H1 (cell line): ENCODE data around the gene ELMO3. TPM values are rescaled to one million over a fixed set of nuclear protein-coding genes. Genes with fewer than 3 reads are reported as not detected.

ENCODE experiments used
- CTCF ChIA-PET: fragments of 300-600 bp; sonication (Branson Sonifier 250); formaldehyde crosslinking; loops from one replicate; lab custom pipeline; 2021; ENCODE audit not compliant: partially characterized antibody; lab: Charles Lee
- POLR2A ChIA-PET: fragments of 300-600 bp; sonication (Branson Sonifier 250); formaldehyde crosslinking; loops from one replicate; lab custom pipeline; 2021; ENCODE audit warnings: inconsistent platforms; ENCODE audit not compliant: partially characterized antibody; lab: Charles Lee
- DNase-seq, 2 experiments: peaks; one replicate each; pipeline versions ENCODE4 v3.0.0 to v3.0.0-alpha.2; 2010 to 2022; ENCODE audit warnings: low spot score in 2 of 2, low read depth in 1 of 2, mixed read lengths in 1 of 2
- FAIRE-seq: peaks from 2 replicates; lab custom pipeline; 2011; peaks lifted over from hg19 to GRCh38; lab: Jason Lieb, UNC
- H2AFZ ChIP-seq: 2 replicates; pipeline ENCODE4 v1.8.1; 2012; ENCODE audit warnings: low read length, inconsistent platforms
- H2AK5ac ChIP-seq: 2 replicates; pipeline ENCODE4 v1.6.1; 2013; ENCODE audit warnings: low read depth, low read length
- H2BK120ac ChIP-seq: replicated peaks from 2 replicates; pipeline ENCODE3; 2013; ENCODE audit warnings: low read depth, low read length, inconsistent platforms
- H2BK12ac ChIP-seq: 2 replicates; pipeline ENCODE4 v1.6.1; 2013; ENCODE audit warnings: low read depth, low read length
- H2BK15ac ChIP-seq: 2 replicates; pipeline ENCODE4 v1.6.1; 2013; ENCODE audit warnings: low read length
- H2BK20ac ChIP-seq: 2 replicates; pipeline ENCODE4 v1.6.1; 2013; ENCODE audit warnings: low read length
- H2BK5ac ChIP-seq: 2 replicates; pipeline ENCODE4 v1.6.1; 2013; ENCODE audit warnings: low read depth, low read length
- H3K14ac ChIP-seq: 2 replicates; pipeline ENCODE4 v1.6.1; 2013; ENCODE audit warnings: inconsistent platforms; ENCODE audit not compliant: insufficient read length
- H3K18ac ChIP-seq: 2 replicates; pipeline ENCODE4 v1.6.1; 2013; ENCODE audit warnings: low read length; ENCODE audit errors: extremely low read depth
- H3K23ac ChIP-seq: 2 replicates; pipeline ENCODE4 v1.6.1; 2013; ENCODE audit warnings: inconsistent platforms; ENCODE audit not compliant: insufficient read length
- H3K23me2 ChIP-seq: 2 replicates; pipeline ENCODE4 v1.6.1; 2013; ENCODE audit warnings: low read depth, low read length
- H3K27ac ChIP-seq: 2 replicates; pipeline ENCODE4 v1.6.1; 2011; ENCODE audit warnings: low read depth, low read length, inconsistent platforms
- H3K27me3 ChIP-seq, 4 experiments: replicated peaks in 1 of 4; 1 replicate in 1 of 4; 2 replicates in 3 of 4; pipeline versions ENCODE4 v1.6.1 to v1.8.1; 2011 to 2013; ENCODE audit warnings: low read length in 3 of 4, mild to moderate bottlenecking in 3 of 4, inconsistent platforms in 2 of 4, mixed read lengths in 2 of 4, moderate library complexity in 1 of 4; ENCODE audit not compliant: control insufficient read depth in 3 of 4, insufficient read depth in 3 of 4; ENCODE audit errors: extremely low read depth in 1 of 4
- H3K36me3 ChIP-seq, 4 experiments: 2 replicates each; pipeline versions ENCODE4 v1.6.1 to v1.8.1; 2011 to 2013; ENCODE audit warnings: mild to moderate bottlenecking in 4 of 4, low read length in 3 of 4, moderate library complexity in 2 of 4, control low read depth in 1 of 4, inconsistent platforms in 1 of 4; ENCODE audit not compliant: insufficient read depth in 4 of 4, control insufficient read depth in 2 of 4
- H3K4ac ChIP-seq: replicated peaks from 2 replicates; pipeline ENCODE3; 2013; ENCODE audit warnings: low read length, low read depth, mixed read lengths, inconsistent platforms; ENCODE audit not compliant: insufficient read length
- H3K4me1 ChIP-seq, 4 experiments: replicated peaks in 1 of 4; 1 replicate in 1 of 4; 2 replicates in 3 of 4; pipeline versions ENCODE4 v1.6.1 to v1.8.1; 2011 to 2013; ENCODE audit warnings: low read length in 3 of 4, inconsistent platforms in 2 of 4, mixed read lengths in 1 of 4; ENCODE audit not compliant: insufficient read depth in 4 of 4, control insufficient read depth in 3 of 4
- H3K4me2 ChIP-seq, 2 experiments: 2 replicates each; pipeline versions ENCODE4 v1.6.1 to v1.8.1; 2011 to 2013; ENCODE audit warnings: low read depth in 2 of 2, low read length in 2 of 2, control low read depth in 1 of 2, inconsistent platforms in 1 of 2, mild to moderate bottlenecking in 1 of 2; ENCODE audit not compliant: insufficient read depth in 1 of 2
- H3K4me3 ChIP-seq, 4 experiments: fragments of 200-600, 300-600 bp in 1 of 4; sonication (generic), shearing (Covaris generic), sonication (Bioruptor Twin) in 1 of 4; 2 replicates each; pipeline versions ENCODE4 v1.5.1 to v1.8.1; 2011 to 2016; ENCODE audit warnings: low read length in 4 of 4, low read depth in 3 of 4, control low read depth in 2 of 4, inconsistent platforms in 2 of 4, mild to moderate bottlenecking in 2 of 4, mixed read lengths in 1 of 4, moderate library complexity in 1 of 4; ENCODE audit not compliant: insufficient read depth in 2 of 4; ENCODE audit errors: extremely low read depth in 1 of 4
- H3K56ac ChIP-seq: replicated peaks from 2 replicates; pipeline ENCODE3; 2013; ENCODE audit warnings: low read depth, mild to moderate bottlenecking, mixed read lengths, low read length, inconsistent platforms; ENCODE audit not compliant: insufficient read length
- H3K79me1 ChIP-seq: 2 replicates; pipeline ENCODE4 v1.6.1; 2013; ENCODE audit warnings: low read depth, low read length, control low read depth
- H3K79me2 ChIP-seq, 2 experiments: 2 replicates each; pipeline versions ENCODE4 v1.6.1 to v1.8.1; 2012 to 2013; ENCODE audit warnings: low read length in 2 of 2, mild to moderate bottlenecking in 2 of 2, inconsistent platforms in 1 of 2; ENCODE audit not compliant: insufficient read depth in 2 of 2, control insufficient read depth in 1 of 2
- H3K9ac ChIP-seq, 4 experiments: replicated peaks in 1 of 4; 1 replicate in 1 of 4; 2 replicates in 3 of 4; pipeline versions ENCODE4 v1.6.1 to v1.8.1; 2011 to 2013; ENCODE audit warnings: low read depth in 3 of 4, low read length in 3 of 4, control low read depth in 2 of 4, mild to moderate bottlenecking in 2 of 4, moderate library complexity in 2 of 4, inconsistent platforms in 1 of 4; ENCODE audit errors: extremely low read depth in 1 of 4
- H3K9me3 ChIP-seq, 2 experiments: 2 replicates each; pipeline versions ENCODE4 v1.6.1 to v1.8.1; 2012 to 2013; ENCODE audit warnings: mild to moderate bottlenecking in 2 of 2, moderate library complexity in 2 of 2, control low read depth in 1 of 2, inconsistent platforms in 1 of 2, low read depth in 1 of 2, low read length in 1 of 2, mixed read lengths in 1 of 2; ENCODE audit not compliant: insufficient read depth in 2 of 2
- H4K20me1 ChIP-seq, 2 experiments: replicated peaks in 1 of 2; 2 replicates each; pipeline versions ENCODE3 to v1.8.1; 2011 to 2013; ENCODE audit warnings: inconsistent platforms in 2 of 2, low read length in 2 of 2, mild to moderate bottlenecking in 1 of 2; ENCODE audit not compliant: insufficient read depth in 2 of 2, control insufficient read depth in 1 of 2
- H4K5ac ChIP-seq: 2 replicates; pipeline ENCODE4 v1.6.1; 2013; ENCODE audit warnings: low read length, low read depth, mixed read lengths, inconsistent platforms; ENCODE audit not compliant: insufficient read length
- H4K8ac ChIP-seq: 2 replicates; pipeline ENCODE4 v1.8.0; 2013; ENCODE audit warnings: mild to moderate bottlenecking, moderate library complexity, low read length, inconsistent platforms; ENCODE audit not compliant: insufficient read depth; ENCODE audit errors: extremely low read depth
- H4K91ac ChIP-seq: replicated peaks from 2 replicates; pipeline ENCODE3; 2013; ENCODE audit warnings: low read length, mixed read lengths, inconsistent platforms; ENCODE audit not compliant: insufficient read length
- CHD2 ChIP-seq: IDR thresholded peaks from 2 replicates; pipeline ENCODE4 v1.6.1; 2012; ENCODE audit warnings: low read length, improper control_type of control experiment
- E2F6 ChIP-seq: IDR thresholded peaks from 2 replicates; pipeline ENCODE4 v1.6.1; 2012; ENCODE audit warnings: inconsistent platforms
- SP1 ChIP-seq: IDR thresholded peaks from 2 replicates; pipeline ENCODE4 v1.6.1; 2011; ENCODE audit warnings: low read depth, low read length
- TBP ChIP-seq: IDR thresholded peaks from 2 replicates; pipeline ENCODE4 v1.6.1; 2011; ENCODE audit warnings: low read depth, low read length, improper control_type of control experiment
- WGBS, 2 experiments: shearing (Covaris generic) in 1 of 2; methylation state at CpG; one replicate each; pipeline versions ENCODE4 v1.1.6 to v1.1.7; 2013 to 2015; ENCODE audit warnings: low lambda C conversion rate in 2 of 2, mixed read lengths in 2 of 2, inconsistent platforms in 1 of 2, low coverage in 1 of 2, missing lambda C conversion rate in 1 of 2; ENCODE audit not compliant: insufficient replicate concordance in 2 of 2, insufficient coverage in 1 of 2, insufficient read length in 1 of 2; ENCODE audit errors: extremely low coverage in 1 of 2, missing lambda C conversion rate in 1 of 2; 5-methylcytosine and 5-hydroxymethylcytosine counted together
- polyA plus RNA-seq, 7 experiments: library from polyadenylated mRNA; depleted of rRNA in 3 of 7; stranded (reverse) in 5 of 7; unstranded in 2 of 7; fragments of >200 nt in 5 of 7; fragments of 200-250 nt in 2 of 7; gene quantifications; 1 replicate in 5 of 7; 2 replicates in 1 of 7; 4 replicates in 1 of 7; pipeline versions ENCODE4 v1.2.1 to v1.2.3, GENCODE V29; 2011 to 2013; ENCODE audit warnings: missing spikeins in 2 of 7, mixed read lengths in 2 of 7
- total RNA-seq: library from RNA; stranded (reverse); fragmentation: NEBNext Ultra II Directional; extraction: Animal tissue kit (Norgen Biotek cat#: 25700); gene quantifications from 2 replicates; pipeline ENCODE4 v1.2.1, GENCODE V29; 2021

The ELMO3 gene
- total and polyA plus RNA-seq, 2 of the 8 experiments (the other 6 are each of a cell fraction or from before 2014, with no cell fraction given), result 9.6 to 10.9 TPM

DNA sequence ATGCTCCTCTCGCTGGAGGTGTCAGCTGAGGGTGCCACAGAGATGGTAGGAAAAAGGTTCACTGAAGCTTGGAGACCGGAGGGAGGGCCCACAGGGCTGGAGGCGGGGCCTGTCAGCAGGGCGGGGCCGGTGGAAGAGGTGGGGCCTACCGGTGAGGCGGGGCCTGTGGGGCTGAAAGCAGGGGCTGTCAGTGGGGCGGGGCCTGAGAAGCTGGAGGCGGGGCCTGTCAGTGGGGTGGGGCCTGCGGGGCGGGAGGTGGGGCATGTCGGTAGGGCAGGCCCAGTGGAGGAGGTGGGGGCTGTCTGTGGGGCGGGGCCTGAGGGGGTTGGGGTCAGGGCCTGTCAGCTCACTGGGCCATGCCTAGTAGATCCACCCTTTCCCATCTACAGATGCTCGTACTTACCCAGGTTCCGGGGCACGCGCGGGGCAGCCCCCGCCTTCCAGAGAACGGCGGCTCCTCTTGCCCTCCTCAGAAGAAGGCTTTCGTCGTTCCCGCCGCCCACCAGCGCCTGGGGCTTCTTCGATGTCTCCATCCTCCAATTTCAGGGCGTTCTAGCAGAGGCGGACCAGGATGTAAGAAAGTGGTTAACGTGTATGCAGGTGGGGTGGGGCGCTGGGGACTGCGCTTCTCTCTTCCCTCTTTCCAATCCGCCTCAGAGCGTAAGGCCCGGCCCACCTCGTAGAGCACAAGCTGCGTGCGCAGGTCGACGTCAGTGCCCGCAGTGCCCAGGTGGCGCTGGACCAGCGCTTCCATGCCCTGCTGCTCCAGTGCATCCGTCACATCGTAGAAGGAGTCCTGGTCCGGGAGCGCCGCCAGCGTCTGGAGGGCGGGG, 37.8 kb downstream of the ELMO3 start:
- peaks cover 3 to 8% (median 7%) of the 10 kb centered on the region in 4 experiments; a peak in 6 of 7 replicates for H3K4me1 ChIP-seq
- no peak overlapping the region for H2BK120ac ChIP-seq
- DNase-seq, result peak; percentile 77 to 98
- no peak overlapping the region for H3K14ac ChIP-seq
- no peak overlapping the region for H3K18ac ChIP-seq
- peak overlapping the region; percentile 29 for H4K8ac ChIP-seq
- no peak overlapping the region for H3K4ac ChIP-seq
- H2BK20ac ChIP-seq, result no peak overlapping the region
- H3K23ac ChIP-seq, result no peak overlapping the region
- H3K56ac ChIP-seq, result no peak overlapping the region
- no peak overlapping the region; a peak in 1 of 7 replicates for H3K9ac ChIP-seq
- H2BK12ac ChIP-seq, result 0 out of 2 replicates have a peak overlapping the region, but pooled peaks have one; percentile 27
- H2AK5ac ChIP-seq, result no peak overlapping the region
- H4K20me1 ChIP-seq, result peaks cover 0 to 12% of the 10 kb centered on the region in 2 experiments
- CTCF ChIA-PET, result interaction anchor here (0.7 to 4.6 kb wide), 6 partner anchors 10 to 90 kb away, joined by 3 to 23 read pairs (median 6); partner anchors contain the start of genes ELMO3, FHOD1, KCTD19 and LRRC36
- H3K36me3 ChIP-seq, result peaks cover 5 to 21% (median 14%) of the 10 kb centered on the region in 4 experiments; a peak in 5 of 8 replicates
- TF ChIP-seq CHD2, result no peak
- no peak for TF ChIP-seq E2F6
- 0 out of 2 replicates have a peak, but pooled peaks have one; percentile 17 for TF ChIP-seq TBP
- TF ChIP-seq SP1, result peak; percentile 29; the same call in 1 of the 2 replicates
- TF ChIP-seq, all 59 proteins: peak for 2
- no peak overlapping the region for H4K5ac ChIP-seq
- no peak for FAIRE-seq
- peak overlapping the region in 1 of 2 experiments; percentile 17; a peak in 1 of 4 replicates for H3K4me2 ChIP-seq
- H3K4me3 ChIP-seq, result no peak overlapping the region
- POLR2A ChIA-PET, result interaction anchor here (1.4 to 11.2 kb wide), 5 partner anchors 9 to 37 kb away, joined by 3 to 111 read pairs (median 3); partner anchors contain the start of genes FHOD1, SLC9A5 and TMEM208
- H2BK5ac ChIP-seq, result peak overlapping the region; percentile 66; the same call in 1 of the 2 replicates
- peaks cover 8% of the 10 kb centered on the region for H3K79me1 ChIP-seq
- H3K27me3 ChIP-seq, result no peaks in the 10 kb centered on the region
- H2AFZ ChIP-seq, result no peak overlapping the region
- H3K9me3 ChIP-seq, result no peaks in the 10 kb centered on the region
- no peak overlapping the region for H2BK15ac ChIP-seq
- H4K91ac ChIP-seq, result no peak overlapping the region
- 83% methylated on average over 39 of the region's 50 CpGs; no CpG with 5 or more reads in 1 of the 2 experiments for WGBS, 2 experiments
- no peaks in the 10 kb centered on the region for H3K23me2 ChIP-seq
- H3K79me2 ChIP-seq, result no peaks in the 10 kb centered on the region
- H3K27ac ChIP-seq, result no peak overlapping the region
